HEK293 (cell line): ENCODE data around the gene MSI2.

ENCODE experiments used
- ZFP41 ChIP-seq: fragments of 450-650 bp; formaldehyde crosslinking; IDR thresholded peaks from 2 replicates; pipeline ENCODE4 v1.5.1; 2016; ENCODE audit warnings: missing biosample characterization, missing genetic modification characterization, borderline replicate concordance
- ZNF274 ChIP-seq, 2 experiments: fragments of 200-500 bp in 1 of 2; fragments of 450-650 bp in 1 of 2; sonication (Bioruptor generic) in 1 of 2; formaldehyde crosslinking in 1 of 2; IDR thresholded peaks; 2 replicates each; pipeline versions ENCODE4 v1.5.1 to v1.6.1; 2014 to 2016; ENCODE audit warnings: borderline replicate concordance in 1 of 2, inconsistent platforms in 1 of 2, low read length in 1 of 2, missing biosample characterization in 1 of 2, missing genetic modification characterization in 1 of 2
- ZNF350 ChIP-seq: fragments of 450-650 bp; formaldehyde crosslinking; IDR thresholded peaks from 2 replicates; pipeline ENCODE4 v1.5.0; 2017; ENCODE audit warnings: missing biosample characterization, mild to moderate bottlenecking, missing genetic modification characterization
- ZNF529 ChIP-seq: fragments of 450-650 bp; formaldehyde crosslinking; IDR thresholded peaks from 2 replicates; pipeline ENCODE4 v1.5.1; 2017; ENCODE audit warnings: missing genetic modification characterization, missing biosample characterization; ENCODE audit not compliant: insufficient replicate concordance
- ZNF707 ChIP-seq: fragments of 450-650 bp; formaldehyde crosslinking; IDR thresholded peaks from 2 replicates; pipeline ENCODE4 v1.5.1; 2016; ENCODE audit warnings: missing biosample characterization, missing genetic modification characterization
- ZNF777 ChIP-seq: fragments of 450-650 bp; formaldehyde crosslinking; IDR thresholded peaks from 2 replicates; pipeline ENCODE4 v1.5.1; 2017; ENCODE audit warnings: missing biosample characterization, missing genetic modification characterization, borderline replicate concordance
- TF ChIP-seq, protein P1 (sequence below): sonication (generic); formaldehyde crosslinking; IDR thresholded peaks from 2 replicates; pipeline ENCODE4 v1.8.1; 2022; ENCODE audit warnings: mild to moderate bottlenecking, moderate library complexity, missing genetic modification reagents
- TF ChIP-seq, protein P2 (sequence below): fragments of 450-650 bp; formaldehyde crosslinking; IDR thresholded peaks from 2 replicates; pipeline ENCODE4 v1.5.1; 2016; ENCODE audit warnings: missing biosample characterization, missing genetic modification characterization

GRCh38 chr17:57650548-57650947 is 394.2 kb downstream of the MSI2 start:
- TF ChIP-seq ZFP41 (tag by site-specific recombination) (no peak), ZNF350 (tag by site-specific recombination) (no peak), ZNF707 (no peak), ZNF777 (tag by site-specific recombination) (no peak), ZNF529 (tag by site-specific recombination) (no peak), ZNF274 (IDR thresholded peaks at IDR 0.05; ENCODE audit: low read length) (no peak), ZNF274 (tag by site-specific recombination; IDR thresholded peaks at IDR 0.05; ENCODE audit: borderline replicate concordance) (no peak)
- TF ChIP-seq, protein P1, sequence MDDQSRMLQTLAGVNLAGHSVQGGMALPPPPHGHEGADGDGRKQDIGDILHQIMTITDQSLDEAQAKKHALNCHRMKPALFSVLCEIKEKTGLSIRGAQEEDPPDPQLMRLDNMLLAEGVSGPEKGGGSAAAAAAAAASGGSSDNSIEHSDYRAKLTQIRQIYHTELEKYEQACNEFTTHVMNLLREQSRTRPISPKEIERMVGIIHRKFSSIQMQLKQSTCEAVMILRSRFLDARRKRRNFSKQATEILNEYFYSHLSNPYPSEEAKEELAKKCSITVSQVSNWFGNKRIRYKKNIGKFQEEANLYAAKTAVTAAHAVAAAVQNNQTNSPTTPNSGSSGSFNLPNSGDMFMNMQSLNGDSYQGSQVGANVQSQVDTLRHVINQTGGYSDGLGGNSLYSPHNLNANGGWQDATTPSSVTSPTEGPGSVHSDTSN (CRISPR knock-in tag), result no peak
- TF ChIP-seq, protein P2, sequence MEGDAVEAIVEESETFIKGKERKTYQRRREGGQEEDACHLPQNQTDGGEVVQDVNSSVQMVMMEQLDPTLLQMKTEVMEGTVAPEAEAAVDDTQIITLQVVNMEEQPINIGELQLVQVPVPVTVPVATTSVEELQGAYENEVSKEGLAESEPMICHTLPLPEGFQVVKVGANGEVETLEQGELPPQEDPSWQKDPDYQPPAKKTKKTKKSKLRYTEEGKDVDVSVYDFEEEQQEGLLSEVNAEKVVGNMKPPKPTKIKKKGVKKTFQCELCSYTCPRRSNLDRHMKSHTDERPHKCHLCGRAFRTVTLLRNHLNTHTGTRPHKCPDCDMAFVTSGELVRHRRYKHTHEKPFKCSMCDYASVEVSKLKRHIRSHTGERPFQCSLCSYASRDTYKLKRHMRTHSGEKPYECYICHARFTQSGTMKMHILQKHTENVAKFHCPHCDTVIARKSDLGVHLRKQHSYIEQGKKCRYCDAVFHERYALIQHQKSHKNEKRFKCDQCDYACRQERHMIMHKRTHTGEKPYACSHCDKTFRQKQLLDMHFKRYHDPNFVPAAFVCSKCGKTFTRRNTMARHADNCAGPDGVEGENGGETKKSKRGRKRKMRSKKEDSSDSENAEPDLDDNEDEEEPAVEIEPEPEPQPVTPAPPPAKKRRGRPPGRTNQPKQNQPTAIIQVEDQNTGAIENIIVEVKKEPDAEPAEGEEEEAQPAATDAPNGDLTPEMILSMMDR (tag by site-specific recombination), result no peak
